HG02623 (cell line): Measurements from ENCODE around the gene CTNNA1.

ENCODE experiments used
- ATAC-seq: cut with Tn5 transposase; IDR thresholded peaks from one replicate; pipeline ENCODE4 v1.9.1; 2021; ENCODE audit warnings: moderate library complexity; ENCODE audit not compliant: unreplicated experiment

Gene CTNNA1

DNA sequence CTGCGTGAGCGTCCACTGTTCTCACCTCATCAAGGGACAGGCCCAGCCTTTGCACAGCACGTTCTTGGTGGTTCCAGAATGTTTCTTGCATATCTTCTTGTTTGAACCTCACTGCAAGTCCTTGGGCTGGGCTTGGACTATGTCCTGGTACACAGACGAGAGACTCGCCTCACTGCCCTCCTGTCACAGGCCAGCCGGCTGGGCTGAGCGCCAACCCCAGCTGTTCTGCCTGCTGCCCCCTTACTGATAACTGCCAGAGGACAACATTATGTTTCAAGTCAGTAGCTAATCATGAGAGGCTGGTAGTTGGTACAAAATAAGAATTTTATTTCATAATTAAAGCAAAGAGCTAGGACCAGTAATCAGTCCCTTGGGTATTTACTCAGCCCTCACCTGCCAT, 174.8 kb downstream of the CTNNA1 start:
- ATAC-seq, result no peak

DNA sequence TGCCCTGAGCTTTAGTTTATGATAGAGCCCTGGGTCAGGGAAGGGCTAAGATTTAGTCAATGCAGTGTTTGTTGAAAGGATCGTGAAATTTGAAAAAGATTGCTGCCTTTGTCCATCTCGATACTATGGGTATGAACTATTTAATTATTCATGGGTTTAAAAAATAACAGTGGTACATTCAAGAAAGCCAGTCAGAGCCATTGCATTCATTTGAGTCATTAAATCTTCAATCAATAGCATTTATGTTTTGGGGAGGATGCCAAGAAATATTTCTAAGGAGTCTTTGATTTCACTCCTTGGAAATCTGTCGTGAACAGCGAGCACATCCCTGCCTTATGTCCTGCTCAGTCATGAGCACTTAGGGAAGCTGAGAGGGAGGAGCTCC, 176.3 kb downstream of the CTNNA1 start:
- no peak for ATAC-seq

DNA sequence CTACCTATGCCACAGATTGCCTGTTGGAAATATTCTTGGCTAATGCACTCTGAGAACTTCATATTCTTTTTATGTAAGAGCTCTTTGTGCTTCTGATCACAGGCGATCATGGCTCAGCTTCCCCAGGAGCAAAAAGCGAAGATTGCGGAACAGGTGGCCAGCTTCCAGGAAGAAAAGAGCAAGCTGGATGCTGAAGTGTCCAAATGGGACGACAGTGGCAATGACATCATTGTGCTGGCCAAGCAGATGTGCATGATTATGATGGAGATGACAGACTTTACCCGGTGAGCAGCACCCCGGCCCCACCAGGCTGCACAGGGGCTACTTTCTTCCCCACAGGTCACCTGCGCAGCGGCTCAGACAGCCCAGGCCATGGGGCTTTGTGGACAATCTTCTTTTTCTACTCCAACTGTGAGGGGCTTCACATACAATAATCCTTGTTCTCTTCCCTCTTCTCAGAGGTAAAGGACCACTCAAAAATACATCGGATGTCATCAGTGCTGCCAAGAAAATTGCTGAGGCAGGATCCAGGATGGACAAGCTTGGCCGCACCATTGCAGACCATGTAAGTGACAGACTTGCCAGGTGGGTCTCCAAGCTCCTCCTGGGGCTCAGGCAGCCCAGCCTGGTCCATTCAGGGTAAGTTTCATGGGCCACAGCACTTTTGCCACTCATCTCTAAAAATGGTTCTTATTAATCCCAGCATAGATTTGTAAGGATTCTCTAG, 177.3 kb downstream of the CTNNA1 start:
- no peak for ATAC-seq

DNA sequence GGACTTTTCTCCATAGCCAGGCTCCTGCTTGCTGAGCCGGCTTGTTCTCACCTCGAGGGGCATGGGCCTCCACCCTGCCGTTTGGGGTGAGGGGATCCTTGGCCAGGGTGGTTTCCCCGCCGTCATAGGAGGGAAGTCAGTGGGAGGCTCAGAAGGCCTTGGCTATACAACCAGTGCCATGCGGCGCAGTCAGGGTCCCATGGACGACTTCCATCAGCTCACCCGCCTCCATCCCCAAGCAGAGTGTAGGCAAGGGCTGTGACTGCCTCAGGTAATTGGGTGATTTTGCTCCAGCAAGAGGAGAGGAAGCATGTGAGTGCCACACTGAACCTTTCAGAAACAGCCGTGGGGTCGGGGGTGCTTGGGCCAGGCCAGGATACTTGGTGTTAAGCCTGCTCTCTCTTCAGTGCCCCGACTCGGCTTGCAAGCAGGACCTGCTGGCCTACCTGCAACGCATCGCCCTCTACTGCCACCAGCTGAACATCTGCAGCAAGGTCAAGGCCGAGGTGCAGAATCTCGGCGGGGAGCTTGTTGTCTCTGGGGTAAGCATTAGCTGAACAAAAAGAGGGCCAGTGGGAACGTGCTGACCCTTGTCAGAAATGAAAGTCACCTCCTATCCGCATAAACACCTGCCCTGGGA, 179.1 kb downstream of the CTNNA1 start:
- ATAC-seq, result no peak

DNA sequence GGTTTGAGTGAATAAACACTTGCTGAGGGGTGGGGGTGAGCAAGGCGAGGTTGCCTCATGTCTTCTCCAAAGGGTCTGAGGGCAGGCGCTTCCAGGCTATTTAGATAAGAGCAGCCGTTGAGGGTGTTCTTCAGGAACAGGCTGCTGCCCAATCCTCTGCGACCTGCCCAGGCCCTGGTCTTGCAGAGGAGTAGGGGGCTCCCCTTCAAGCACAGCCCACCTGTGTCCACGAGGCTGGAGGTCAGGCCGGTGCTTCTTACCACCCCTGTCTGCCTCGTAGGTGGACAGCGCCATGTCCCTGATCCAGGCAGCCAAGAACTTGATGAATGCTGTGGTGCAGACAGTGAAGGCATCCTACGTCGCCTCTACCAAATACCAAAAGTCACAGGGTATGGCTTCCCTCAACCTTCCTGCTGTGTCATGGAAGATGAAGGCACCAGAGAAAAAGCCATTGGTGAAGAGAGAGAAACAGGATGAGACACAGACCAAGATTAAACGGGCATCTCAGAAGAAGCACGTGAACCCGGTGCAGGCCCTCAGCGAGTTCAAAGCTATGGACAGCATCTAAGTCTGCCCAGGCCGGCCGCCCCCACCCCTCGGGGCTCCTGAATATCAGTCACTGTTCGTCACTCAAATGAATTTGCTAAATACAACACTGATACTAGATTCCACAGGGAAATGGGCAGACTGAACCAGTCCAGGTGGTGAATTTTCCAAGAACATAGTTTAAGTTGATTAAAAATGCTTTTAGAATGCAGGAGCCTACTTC, 180.5 kb downstream of the CTNNA1 start:
- ATAC-seq, result no peak

DNA sequence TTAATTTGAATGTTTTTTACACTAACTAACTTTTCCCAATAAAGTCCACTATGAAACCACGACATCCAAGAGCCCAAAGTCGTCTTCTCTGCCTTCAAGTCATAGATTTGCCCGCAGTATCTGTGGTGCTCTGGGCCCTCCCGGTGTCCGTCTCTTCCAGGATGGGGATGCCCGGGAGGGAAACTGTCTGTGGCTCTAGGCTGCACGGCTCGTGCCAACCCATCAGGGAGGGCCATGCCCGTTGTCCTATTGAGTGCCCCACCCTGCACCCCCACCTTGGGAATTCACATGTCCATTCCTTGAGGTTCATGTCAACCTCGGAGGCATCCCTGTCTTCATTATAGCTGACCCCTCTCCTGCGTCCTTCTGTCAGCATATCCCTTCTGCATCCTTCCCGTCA, 181.7 kb downstream of the CTNNA1 start:
- ATAC-seq, result no peak

DNA sequence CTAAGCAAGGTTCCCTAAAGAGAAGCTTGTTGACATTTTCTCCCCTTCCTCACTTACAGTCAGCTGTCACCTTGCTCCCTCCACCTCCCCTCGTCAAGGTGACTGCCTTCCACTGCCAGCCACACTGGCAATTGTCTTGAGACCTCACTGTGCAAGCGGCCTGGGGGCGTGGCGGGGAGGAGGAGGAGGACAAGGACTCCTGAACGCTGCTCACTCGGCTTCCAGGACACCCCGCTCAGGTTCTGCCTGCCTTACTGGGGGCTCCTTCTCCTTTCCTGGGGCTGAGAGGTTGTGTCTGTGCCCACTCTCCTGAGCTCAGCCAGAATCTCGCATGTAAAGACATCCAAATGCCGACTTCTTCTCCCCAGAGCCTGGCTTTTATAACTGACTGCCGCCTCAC, 182.2 kb downstream of the CTNNA1 start:
- ATAC-seq, result no peak

DNA sequence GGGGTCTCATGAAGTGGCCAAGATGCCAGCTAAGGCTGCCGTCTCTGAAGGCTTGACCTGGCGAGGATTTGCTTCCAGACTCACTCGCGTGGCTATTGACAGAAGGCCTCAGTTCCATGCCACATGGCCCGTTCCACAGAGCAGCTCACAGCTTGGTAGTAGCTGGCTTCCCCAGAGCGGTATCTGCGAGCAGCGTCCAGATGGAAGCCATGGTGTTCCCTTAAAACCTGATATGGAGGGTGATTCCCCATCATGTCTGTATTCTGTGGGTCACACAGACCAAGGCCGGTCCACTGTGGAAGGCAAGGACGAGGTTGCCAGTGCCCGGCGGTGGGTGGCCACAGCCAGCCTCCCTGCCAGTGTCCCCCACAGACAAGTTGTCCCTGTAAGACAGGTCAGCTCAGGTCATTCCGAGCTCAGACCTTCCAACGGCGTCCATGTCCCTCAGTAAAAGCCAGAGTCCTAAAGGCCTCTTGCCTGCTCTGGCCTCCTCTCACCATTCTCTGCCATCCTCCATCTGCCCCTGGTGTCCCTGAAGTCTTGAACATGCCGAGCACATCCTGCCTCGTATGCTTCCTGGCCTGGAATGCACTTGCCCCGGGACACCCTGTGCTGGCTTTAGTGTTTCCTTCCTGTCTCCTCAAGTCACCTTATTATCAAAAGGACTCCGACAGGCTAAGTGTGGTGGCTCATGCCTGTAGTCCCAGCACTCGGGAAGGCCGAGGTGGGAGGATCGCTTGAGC, 183.2 kb downstream of the CTNNA1 start:
- ATAC-seq, result no peak

DNA sequence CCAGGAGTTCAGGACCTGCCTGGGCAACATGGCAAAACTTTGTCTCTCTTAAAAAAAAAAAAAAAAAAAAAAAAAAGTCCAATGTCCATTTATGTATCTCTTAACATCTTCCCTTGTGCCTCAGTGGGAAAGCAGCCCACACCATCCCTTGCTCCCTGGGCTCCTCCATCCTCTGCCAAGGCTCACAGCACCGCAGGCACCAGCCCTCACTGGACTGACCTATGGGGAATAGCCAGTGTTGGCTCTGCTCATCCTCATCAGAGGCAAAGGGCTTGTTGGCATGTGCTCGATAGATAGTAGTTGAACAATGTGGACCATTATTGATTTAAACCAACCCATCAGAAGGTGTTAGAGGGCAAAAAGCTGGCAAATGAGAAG, 183.7 kb downstream of the CTNNA1 start:
- ATAC-seq, result no peak

DNA sequence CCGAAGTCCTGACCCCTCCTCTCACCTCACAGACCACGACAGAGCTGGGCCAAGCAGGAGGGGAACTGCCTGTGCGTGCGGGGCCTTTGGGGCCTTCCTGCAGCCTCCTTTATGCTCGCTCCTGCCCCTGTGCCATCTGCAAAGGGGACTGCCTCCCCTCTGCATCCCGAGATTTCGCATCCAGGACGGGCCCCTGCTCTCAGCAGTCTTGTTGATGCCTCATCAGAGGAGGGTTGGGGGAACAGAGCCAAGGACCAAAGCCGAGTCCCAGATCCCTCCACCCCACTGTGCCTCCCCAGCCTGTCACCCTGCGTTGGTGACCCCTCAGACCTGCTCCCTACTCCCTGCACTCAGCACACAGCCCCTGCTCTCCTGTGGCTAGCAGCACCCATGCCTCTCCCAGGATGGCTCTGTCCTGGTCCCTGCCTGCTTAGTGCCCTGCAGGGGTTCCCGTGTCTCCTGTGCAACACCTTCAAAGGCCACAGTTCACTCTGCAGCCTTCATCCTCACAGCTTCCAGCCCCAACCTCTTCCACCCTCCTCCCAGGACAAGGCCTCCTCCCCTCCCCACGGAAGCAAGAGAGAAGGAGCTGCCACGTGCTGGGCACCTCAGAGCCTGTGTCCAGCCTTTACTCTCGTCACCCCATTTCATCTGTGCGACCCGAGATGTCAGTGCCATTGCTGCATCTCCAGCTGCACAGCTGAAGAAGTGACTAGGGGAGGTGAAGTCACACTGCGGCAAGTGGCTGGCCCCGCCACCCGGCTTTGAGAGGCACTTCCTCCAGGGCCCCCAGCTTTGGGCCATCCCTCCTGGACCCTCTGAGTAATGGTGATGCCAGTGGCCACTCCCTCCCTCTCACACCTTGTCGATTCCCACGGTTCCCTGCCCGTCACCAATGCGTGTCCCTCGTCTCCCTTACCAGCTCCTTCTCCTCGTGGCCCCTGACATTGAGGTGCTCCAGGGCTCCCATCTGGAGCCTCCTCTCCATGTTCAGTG, 184.5 kb downstream of the CTNNA1 start:
- no peak for ATAC-seq

DNA sequence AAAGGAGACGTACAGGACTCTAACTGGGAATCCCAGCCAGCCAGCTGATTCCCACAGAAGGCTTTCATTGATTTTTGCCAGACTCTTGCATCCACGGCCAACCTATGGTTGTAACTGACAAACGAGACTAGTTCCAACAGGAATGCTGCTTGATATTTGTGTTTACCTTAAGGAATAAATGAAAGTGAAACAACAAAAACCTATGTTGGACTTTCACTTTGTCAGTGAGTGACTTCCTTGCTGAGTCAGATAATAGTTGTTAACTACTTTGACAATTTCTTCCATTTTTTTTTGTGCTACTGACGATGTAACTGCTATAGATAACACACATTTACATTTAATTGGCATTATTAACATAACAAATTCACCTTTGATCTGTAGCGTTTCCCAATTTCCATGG, 185.3 kb downstream of the CTNNA1 start:
- no peak for ATAC-seq

DNA sequence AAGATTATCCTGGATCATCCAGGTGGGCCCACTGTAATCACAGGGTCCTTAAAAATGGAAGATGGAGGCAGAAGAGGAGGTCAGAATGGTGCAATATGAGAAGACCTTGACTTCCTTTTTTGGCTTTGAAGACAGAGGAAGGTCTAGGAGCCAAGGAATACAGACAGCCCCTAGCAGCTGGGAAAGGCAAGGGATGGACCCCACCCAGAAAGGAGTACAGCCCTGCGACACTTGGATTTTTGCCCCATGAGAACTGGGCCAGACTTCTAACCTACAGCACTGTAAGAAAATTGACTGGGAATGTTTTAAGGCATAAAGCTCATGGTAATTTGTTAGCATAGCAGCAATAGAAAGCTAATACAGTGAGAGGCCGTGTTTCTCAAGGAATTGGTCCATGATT, 188.8 kb downstream of the CTNNA1 start:
- ATAC-seq, result no peak

DNA sequence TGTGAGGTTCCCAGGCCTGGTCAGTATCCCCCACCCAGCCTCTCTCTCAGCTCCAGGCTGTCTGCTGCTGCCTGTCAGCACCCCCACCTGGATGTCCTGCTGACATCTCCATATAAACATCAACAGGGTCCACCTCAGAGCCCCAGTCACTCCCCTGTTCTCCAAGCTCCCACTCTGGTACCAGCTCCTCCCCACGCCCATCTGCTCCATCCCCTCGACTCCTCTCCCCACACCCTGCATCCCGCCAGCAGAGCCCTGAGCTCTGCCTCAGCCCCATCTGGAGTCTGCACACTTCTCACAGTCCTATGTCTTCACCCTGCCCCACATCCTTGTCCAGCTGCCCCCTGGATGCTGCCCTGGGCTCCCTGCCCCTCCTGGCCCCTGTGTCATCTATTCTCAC, 189.6 kb downstream of the CTNNA1 start:
- no peak for ATAC-seq

DNA sequence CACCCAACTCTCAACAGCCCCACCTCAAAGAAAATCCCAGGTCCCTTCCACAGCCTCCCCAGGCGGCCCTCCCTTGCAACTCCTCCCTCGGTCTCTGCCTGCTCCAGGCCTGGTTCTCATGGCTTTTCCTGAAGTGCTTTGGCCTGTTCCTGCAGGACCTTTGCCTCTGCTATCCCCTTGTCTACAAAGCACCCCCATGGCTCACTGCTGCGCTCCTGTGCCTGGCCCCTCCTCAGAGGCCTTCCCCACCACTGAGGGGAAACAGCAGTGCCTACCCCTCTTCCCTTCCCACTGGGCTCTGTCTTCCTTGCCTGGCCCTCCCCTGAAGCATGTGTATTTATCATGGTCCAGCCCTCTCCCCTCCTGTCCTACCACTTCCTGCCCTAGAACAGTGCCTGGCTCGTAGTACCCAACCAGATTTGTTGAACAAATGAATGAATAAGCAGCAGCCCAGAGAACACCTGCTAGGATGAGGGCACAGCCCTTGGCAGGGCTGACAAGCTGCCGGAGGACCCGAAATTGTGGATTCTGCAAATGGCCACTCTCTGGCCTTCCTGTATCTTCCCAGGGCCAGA, 190.5 kb downstream of the CTNNA1 start:
- ATAC-seq, result no peak

DNA sequence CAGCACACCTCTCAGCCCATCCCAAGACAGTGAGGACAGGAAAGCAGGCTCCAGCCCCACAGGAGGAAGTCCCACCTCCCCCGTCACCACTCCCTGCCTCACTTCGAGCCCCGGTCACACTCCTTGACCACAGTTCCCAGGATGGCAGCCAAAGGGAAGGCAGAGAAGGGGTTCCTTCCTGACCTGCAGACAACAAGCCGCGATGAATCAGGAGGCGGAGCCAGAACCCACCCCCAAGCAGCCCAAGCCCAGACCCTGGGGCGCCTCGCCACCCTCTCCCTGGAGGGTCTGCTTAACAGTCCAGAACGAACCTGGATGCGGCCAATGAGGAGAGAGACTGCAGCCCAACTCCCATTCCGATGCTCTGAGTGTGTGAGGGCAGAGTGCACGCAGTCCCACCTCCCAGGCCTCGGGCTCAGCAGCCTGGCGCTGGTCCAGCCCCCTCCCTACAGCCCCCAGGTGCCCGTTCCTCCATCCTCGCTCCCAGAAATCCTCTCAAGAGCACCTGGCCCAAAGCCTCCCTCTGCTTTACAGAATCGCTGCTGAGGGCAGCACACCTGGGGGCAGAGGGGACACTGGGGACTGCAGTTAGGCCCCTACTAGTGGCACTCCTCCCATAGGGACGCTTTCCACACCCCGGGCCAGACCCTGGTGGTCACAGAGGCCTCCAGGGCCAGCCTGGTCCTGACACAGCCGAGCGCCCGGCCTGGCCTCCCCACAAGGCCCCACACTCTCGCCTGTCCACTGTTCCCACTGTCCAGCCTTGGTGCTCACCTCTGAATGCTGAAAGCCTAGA, 191.5 kb downstream of the CTNNA1 start:
- ATAC-seq, result no peak

DNA sequence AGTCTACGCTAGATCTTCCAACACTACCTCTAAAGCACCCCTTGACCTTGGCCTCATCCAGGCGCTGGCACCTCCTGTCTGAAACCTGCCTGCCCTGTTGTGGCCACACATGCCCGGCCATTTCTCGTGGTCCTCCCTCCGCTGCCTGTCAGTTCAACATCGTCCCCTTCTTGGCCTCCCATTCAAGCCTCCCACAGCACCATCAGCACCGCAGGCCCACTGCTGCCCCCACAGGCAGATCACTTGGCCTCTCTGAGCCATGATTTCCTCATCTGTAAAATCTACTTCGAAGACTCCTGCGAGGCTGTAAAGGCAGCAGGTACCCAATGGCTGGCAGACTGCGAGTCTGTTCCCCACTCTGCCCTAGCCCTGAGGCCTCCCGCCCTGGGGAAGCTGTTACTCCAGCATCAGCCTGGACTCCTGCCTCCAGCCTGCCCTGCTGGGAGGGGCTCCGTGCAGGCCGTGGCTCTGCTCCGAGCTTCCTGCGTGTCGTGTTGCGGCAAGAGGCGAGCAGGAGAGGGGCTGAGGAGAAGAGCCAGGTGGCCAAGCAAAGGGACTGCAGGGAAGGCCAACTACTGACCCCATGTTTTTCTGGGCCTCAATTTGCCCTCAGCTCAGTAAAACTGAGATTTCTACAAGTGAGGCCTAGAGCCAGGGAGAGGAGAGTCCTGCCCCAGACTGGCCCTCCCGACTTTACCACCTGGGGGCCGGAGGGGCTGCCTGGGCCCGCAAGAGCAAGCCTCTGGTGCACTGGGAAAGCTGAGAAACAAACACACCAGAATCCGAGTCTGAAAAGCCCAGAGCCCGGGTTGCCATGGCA, 192.4 kb downstream of the CTNNA1 start:
- no peak for ATAC-seq

DNA sequence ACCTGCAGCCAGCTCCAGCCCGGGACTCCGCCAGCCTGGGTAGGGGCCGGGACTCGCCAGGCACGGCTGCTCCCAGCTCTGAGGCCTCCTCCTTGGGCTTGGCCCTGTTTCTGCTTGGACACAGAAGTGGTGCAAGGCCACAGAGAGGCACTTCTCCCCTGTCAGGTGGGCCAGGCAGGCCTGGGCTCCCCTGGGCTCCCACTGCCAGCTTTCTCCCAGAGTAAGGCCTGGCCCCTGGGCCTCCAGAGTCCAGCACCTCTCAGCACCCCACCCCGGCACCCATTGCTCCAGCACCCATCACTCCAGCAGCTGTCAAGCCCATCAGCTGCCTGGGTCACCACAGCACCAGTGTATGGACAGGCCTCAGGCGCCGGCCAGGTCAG, 193.0 kb downstream of the CTNNA1 start:
- ATAC-seq, result no peak

DNA sequence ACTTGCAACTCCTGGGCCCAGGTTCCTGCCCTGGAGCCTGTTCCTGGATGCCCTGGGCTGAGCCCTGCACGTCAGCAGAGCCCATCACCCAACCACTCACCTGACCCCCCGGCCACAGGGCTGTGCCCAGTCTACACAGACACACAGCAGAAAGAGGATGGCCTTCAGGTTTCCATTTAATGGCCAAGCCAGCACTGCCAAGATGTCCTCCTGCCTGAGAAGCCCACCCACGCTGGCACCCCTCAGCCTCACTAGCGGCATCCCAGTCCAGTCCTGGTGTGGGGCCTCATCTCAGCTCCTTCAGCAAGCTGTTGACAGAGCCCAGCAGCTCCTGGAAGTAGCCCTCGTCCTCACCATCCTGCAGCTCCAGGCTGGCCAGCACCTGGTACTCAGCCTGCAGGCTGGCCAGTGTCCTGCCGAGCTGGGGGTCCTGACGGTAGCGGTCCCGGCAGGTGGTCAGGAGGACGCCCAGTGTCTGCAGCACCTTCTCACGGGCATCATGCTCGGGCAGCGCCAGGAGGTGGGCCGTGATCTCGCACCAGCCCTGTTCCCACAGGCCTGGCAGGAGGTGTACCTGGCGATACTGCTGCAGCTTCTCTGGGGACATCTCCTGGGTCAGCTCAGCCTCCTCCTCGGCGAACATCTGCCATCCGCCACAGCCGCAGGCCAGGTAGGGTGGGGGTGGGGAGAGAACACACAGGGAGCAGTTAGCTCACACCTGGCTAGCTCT, 193.8 kb downstream of the CTNNA1 start:
- no peak for ATAC-seq
